ENCODE data around the gene PDE4B. TPM values are rescaled to one million over a fixed set of nuclear protein-coding genes. Genes with fewer than 3 reads are reported as not detected.

Gene PDE4B
- total and polyA plus RNA-seq, 9 of the 15 experiments (the other 6 are each of a cell fraction or from before 2014, with no cell fraction given): 0.09 TPM; not detected in 8

GRCh38 chr1:66403007-66403731, 610.5 kb downstream of the PDE4B start:
- CTCF ChIA-PET (ENCODE audit: low intra/inter-chr PET ratio): no interaction called here
- no peaks in the 10 kb centered on the region for H3K9me1 ChIP-seq (ENCODE audit: control insufficient read depth, insufficient read depth, low read length)
- no peak overlapping the region for H2AFZ ChIP-seq (ENCODE audit: low read depth, low read length)
- in situ Hi-C loops (cut with MboI): no loop called here
- H3K79me2 ChIP-seq (ENCODE audit: control insufficient read depth, insufficient read depth, low read length): no peaks in the 10 kb centered on the region
- H3K9ac ChIP-seq (ENCODE audit: insufficient read depth in 1 of 2, low read depth in 2 of 2, low read length in 2 of 2): no peak overlapping the region
- no peak overlapping the region for H3K4me3 ChIP-seq
- DNase-seq (ENCODE audit: extremely low read depth in 1 of 4, low spot score in 3 of 4) (no peak), FAIRE-seq (no peak), ATAC-seq (no peak)
- H3K27me3 ChIP-seq (ENCODE audit: control insufficient read depth in 2 of 2, insufficient read depth in 2 of 2, low read length in 2 of 2): no peaks in the 10 kb centered on the region; a peak in 1 of 5 replicates
- TF ChIP-seq NR3C1 (CRISPR knock-in tag; IDR thresholded peaks at IDR 0.05): no peak
- TF ChIP-seq CHAMP1 (IDR thresholded peaks at IDR 0.05): no peak
- TF ChIP-seq HES1 (IDR thresholded peaks at IDR 0.05; ENCODE audit: low read depth): no peak
- TF ChIP-seq CREB1 (IDR thresholded peaks at IDR 0.05): no peak
- TF ChIP-seq CREB1 (CRISPR knock-in tag; IDR thresholded peaks at IDR 0.05): no peak
- TF ChIP-seq ARID3A (IDR thresholded peaks at IDR 0.05; ENCODE audit: borderline replicate concordance, low read depth, low read length): no peak
- no peak for TF ChIP-seq HCFC1 (IDR thresholded peaks at IDR 0.05; ENCODE audit: low read depth, low read length)
- TF ChIP-seq ILF3 (IDR thresholded peaks at IDR 0.05; ENCODE audit: borderline replicate concordance): no peak
- TF ChIP-seq SAFB (IDR thresholded peaks at IDR 0.05; ENCODE audit: borderline replicate concordance, low read depth, low read length): no peak
- TF ChIP-seq MAZ (CRISPR knock-in tag; conservative IDR thresholded peaks at IDR 0.05 in 1 of 2, IDR thresholded peaks at IDR 0.05 in 1 of 2): no peak
- H4K20me1 ChIP-seq (replicated peaks; ENCODE audit: control insufficient read depth, insufficient read depth, low read length): no peaks in the 10 kb centered on the region
- no peak overlapping the region for H3K27ac ChIP-seq (ENCODE audit: extremely low read depth, low read depth, low read length)
- H3K9me3 ChIP-seq (replicated peaks; ENCODE audit: control insufficient read depth, insufficient read depth, low read depth, low read length): no peaks in the 10 kb centered on the region
- no peaks in the 10 kb centered on the region for H3K36me3 ChIP-seq (ENCODE audit: control insufficient read depth, insufficient read depth, low read length)
- no TSS peak for BruUV-seq (replicated peaks)
- intact Hi-C loops (cut with micrococcal nuclease): no loop called here
- H3K4me2 ChIP-seq (ENCODE audit: insufficient read depth, low read length): no peak overlapping the region
- 3% methylated on average over 5 of the region's 5 CpGs for WGBS (ENCODE audit: insufficient coverage, low coverage, missing lambda C conversion rate)
- H3K4me1 ChIP-seq (replicated peaks in 1 of 2; ENCODE audit: control insufficient read depth in 2 of 2, insufficient read depth in 2 of 2, low read length in 2 of 2): no peaks in the 10 kb centered on the region
- POLR2A ChIA-PET: no interaction called here
